PC-9 (cell line): ENCODE data around the gene DEFB131A.
"Not testable (repeated sequence)": the region's sequence is repeated elsewhere in the genome, so short reads cannot be mapped to it uniquely, and the experiment has no call there.

Source experiments
- CTCF ChIP-seq: fragments of 200-600 bp; sonication (generic); conservative IDR thresholded peaks from 2 replicates; pipeline ENCODE4 v1.6.1; 2017; ENCODE audit warnings: mixed run types, antibody characterized with exemption, mild to moderate bottlenecking, moderate library complexity
- EZH2 ChIP-seq: fragments of 200-600 bp; sonication (generic); IDR thresholded peaks from 2 replicates; pipeline ENCODE4 v1.8.0; 2017; ENCODE audit warnings: antibody characterized with exemption, low read depth

- peak; percentile 40 for TF ChIP-seq CTCF
- not testable (repeated sequence) for TF ChIP-seq EZH2
Observed at GRCh38 chr4:9495443-9495842, 51.2 kb downstream of the DEFB131A start.
